HL-60 (cell line): ENCODE data around the gene ALDH1L2.
A peak's percentile ranks its signal among the peaks of the same experiment; 100 is the strongest.

Source experiments
- DNase-seq, 2 experiments: peaks; one replicate each; pipeline ENCODE4 v3.0.0-alpha.2; 2010 to 2020; ENCODE audit warnings: low read depth in 1 of 2, low spot score in 1 of 2
- H3K27ac ChIP-seq: fragments of 250-450 bp; sonication (Bioruptor Pico); replicated peaks from 2 replicates; pipeline ENCODE4 v1.5.1; 2020; ENCODE audit warnings: mild to moderate bottlenecking, moderate library complexity
- H3K27me3 ChIP-seq: fragments of 250-450 bp; sonication (Bioruptor Pico); 2 replicates; pipeline ENCODE4 v1.5.1; 2021; ENCODE audit warnings: mild to moderate bottlenecking, moderate library complexity; ENCODE audit not compliant: insufficient read depth, poor library complexity, severe bottlenecking
- H3K4me3 ChIP-seq: replicated peaks from 2 replicates; pipeline ENCODE4 v1.5.1; 2011; ENCODE audit warnings: mild to moderate bottlenecking, control low read depth, low read length; ENCODE audit not compliant: insufficient read depth
- GABPA ChIP-seq: IDR thresholded peaks from 2 replicates; pipeline ENCODE4 v1.6.1; 2012; ENCODE audit warnings: low read depth
- POLR2AphosphoS5 ChIP-seq: IDR thresholded peaks from 2 replicates; pipeline ENCODE4 v1.6.1; 2012; ENCODE audit warnings: low read depth
- REST ChIP-seq: IDR thresholded peaks from 2 replicates; pipeline ENCODE4 v1.6.1; 2012; ENCODE audit warnings: low read depth; ENCODE audit not compliant: insufficient replicate concordance
- SPI1 ChIP-seq: IDR thresholded peaks from 2 replicates; pipeline ENCODE4 v1.6.1; 2012; ENCODE audit warnings: low read depth, mild to moderate bottlenecking, borderline replicate concordance
- TF ChIP-seq, protein P1 (sequence below): IDR thresholded peaks from one replicate; pipeline ENCODE4 v1.5.1; 2011; ENCODE audit warnings: low read length, control low read depth, inconsistent platforms; ENCODE audit not compliant: insufficient read depth

ALDH1L2 gene

GRCh38 chr12:105076098-105076497, 8.2 kb downstream of the ALDH1L2 start:
- Histone ChIP-seq H3K27ac (no peak overlapping the region), H3K4me3 (no peak overlapping the region), H3K27me3 (no peaks in the 10 kb centered on the region)
- TF ChIP-seq POLR2AphosphoS5 (no peak), SPI1 (no peak)
- DNase-seq: no peak

GRCh38 chr12:105072888-105073488, 11.3 kb downstream of the ALDH1L2 start:
- TF ChIP-seq, protein P1, sequence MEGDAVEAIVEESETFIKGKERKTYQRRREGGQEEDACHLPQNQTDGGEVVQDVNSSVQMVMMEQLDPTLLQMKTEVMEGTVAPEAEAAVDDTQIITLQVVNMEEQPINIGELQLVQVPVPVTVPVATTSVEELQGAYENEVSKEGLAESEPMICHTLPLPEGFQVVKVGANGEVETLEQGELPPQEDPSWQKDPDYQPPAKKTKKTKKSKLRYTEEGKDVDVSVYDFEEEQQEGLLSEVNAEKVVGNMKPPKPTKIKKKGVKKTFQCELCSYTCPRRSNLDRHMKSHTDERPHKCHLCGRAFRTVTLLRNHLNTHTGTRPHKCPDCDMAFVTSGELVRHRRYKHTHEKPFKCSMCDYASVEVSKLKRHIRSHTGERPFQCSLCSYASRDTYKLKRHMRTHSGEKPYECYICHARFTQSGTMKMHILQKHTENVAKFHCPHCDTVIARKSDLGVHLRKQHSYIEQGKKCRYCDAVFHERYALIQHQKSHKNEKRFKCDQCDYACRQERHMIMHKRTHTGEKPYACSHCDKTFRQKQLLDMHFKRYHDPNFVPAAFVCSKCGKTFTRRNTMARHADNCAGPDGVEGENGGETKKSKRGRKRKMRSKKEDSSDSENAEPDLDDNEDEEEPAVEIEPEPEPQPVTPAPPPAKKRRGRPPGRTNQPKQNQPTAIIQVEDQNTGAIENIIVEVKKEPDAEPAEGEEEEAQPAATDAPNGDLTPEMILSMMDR: no peak
- TF ChIP-seq SPI1: peak; percentile 24; the same call in 1 of the 2 replicates
- Histone ChIP-seq H3K27me3 (no peaks in the 10 kb centered on the region), H3K4me3 (no peak overlapping the region), H3K27ac (no peak overlapping the region)
- no peak for DNase-seq

DNA sequence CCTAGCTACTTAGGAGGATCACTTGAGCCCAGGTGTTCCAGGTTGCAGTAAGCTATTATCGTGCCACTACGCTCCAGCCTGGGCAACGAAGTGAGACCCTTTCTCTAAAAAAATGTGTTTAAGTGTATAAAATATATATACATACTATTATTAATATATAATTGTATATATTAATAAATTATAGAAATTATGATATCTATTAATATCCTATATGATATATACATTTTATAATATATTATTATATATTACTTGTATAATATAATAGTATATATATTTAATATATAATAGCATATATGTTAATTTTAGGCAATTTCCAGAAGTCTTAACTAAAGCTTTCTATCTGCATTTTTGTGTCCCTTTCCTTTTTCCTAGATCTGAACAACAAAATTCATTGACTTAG, 12.3 kb downstream of the ALDH1L2 start:
- no peak for DNase-seq
- H3K27ac ChIP-seq: no peak overlapping the region
- no peaks in the 10 kb centered on the region for H3K27me3 ChIP-seq
- no peak overlapping the region for H3K4me3 ChIP-seq
- TF ChIP-seq POLR2AphosphoS5: no peak
- TF ChIP-seq REST: no peak
- TF ChIP-seq, protein P1: no peak
- TF ChIP-seq SPI1: no peak
- no peak for TF ChIP-seq GABPA

GRCh38 chr12:105069936-105070702, 14.1 kb downstream of the ALDH1L2 start:
- Histone ChIP-seq H3K27ac (no peak overlapping the region), H3K27me3 (no peaks in the 10 kb centered on the region), H3K4me3 (no peak overlapping the region)
- no peak for DNase-seq
- TF ChIP-seq SPI1: no peak
- TF ChIP-seq GABPA: no peak
- no peak for TF ChIP-seq POLR2AphosphoS5
- no peak for TF ChIP-seq REST
- TF ChIP-seq, protein P1: no peak
